Activated naive CD4-positive, alpha-beta T cell treated with Interleukin-2 at 50 U/mL for 16 hours (primary cell): ENCODE data around the gene ALDH2.
"Not testable (repeated sequence)": the region's sequence is repeated elsewhere in the genome, so short reads cannot be mapped to it uniquely, and the experiment has no call there.

Experiments used
- DNase-seq: peaks from one replicate; pipeline ENCODE4 v3.0.0-alpha.2; 2020

ALDH2 gene

DNA sequence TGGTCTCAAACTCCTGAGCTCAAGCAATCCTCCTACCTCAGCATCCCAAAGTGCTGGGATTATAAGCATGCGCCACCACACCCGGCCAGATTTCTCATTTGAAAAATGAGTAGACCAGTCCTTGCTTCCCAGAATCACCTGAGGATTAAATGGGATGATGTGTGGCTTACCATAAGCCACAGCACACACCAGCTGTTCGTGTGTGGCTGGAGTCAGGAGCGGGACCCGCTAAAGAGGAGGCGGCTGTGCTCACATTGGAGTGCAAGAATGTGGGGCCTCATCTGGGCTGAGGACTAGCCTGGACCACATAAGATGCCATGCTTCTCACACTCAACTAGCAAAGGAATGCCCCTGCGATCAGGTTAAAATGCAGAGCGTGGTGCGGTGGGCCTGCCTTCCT lies 6.7 kb upstream of the ALDH2 start:
- no peak for DNase-seq

DNA sequence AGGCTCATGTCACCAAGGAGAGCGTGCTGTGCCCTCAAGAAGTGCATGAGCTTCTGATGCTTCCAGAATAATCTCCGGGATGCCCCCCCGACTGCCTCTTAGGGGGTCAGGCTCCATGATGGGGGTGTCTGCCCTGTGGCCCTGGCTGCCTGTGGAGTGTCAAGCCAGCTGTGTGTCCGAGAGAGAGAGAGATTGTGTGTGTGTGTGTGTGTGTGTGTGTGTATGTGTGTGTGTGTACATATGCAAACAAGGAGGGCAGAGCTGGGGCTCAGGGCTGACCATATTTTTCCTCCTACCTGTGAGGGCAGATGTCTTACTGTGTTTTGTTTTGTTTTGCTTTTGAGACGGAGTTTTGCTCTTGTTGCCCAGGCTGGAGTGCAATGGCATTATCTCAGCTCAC lies 5.6 kb upstream of the ALDH2 start:
- no peak for DNase-seq

GRCh38 chr12:111761706-111762105 lies 5.0 kb upstream of the ALDH2 start:
- no peak for DNase-seq

DNA sequence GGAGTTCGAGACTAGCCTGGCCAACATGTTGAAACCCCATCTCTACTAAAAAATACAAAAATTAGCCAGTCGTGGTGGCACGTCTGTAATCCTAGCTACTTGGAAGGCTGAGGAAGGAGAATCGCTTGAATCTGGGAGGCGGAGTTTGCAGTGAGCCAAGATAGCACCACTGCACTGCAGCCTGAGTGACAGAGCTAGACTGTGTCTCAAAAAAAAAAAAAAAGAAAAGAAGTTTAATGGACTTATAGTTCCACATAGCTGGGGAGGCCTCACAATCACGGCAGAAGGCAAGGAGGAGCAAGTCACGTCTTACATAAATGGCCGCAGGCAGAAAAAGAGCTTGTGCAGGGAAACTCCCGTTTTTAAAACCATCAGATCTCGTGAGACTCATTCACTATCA lies 3.2 kb upstream of the ALDH2 start:
- DNase-seq: not testable (repeated sequence)

DNA sequence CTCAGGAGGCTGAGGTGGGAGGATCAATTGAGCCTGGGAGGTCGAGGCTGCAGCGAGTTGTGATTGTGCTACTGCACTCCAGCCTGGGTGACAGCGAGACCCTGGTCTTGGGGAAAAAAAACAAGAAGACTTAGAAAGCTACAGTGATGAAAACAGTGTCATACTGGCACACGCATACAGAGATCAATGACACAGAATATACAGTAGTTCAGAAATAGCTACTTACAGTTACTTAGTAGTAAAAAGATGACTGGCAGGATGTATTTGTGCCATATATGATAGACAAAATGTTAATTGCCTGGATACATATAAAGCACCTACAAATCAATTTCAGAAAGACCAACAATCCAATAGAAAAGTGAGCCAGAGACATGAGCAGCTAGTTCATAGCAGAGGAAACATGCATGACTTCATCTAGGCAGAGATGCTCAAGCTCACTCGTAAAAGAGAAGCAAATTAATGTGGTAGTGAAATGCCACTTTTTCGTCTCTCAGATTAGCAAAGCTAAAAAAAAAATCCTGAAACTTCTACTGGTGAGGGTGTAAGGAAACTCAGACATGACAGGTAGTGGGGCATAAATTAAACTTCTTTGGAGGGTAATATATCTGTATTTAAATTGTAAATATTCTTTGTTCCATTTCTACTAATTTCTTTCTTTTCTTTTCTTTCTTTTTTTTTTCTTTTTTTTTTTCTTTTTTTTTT lies 2.5 kb upstream of the ALDH2 start:
- no peak for DNase-seq

GRCh38 chr12:111767362-111768158 lies 827 bp downstream of the ALDH2 start:
- no peak for DNase-seq

GRCh38 chr12:111768159-111768895 lies 1.6 kb downstream of the ALDH2 start:
- DNase-seq: no peak

- DNase-seq: no peak
Measured at GRCh38 chr12:111769599-111769998, 2.9 kb downstream of the ALDH2 start.

- DNase-seq: no peak
Measured at GRCh38 chr12:111773801-111774551, 7.2 kb downstream of the ALDH2 start.

GRCh38 chr12:111775205-111776193 lies 8.8 kb downstream of the ALDH2 start:
- no peak for DNase-seq

DNA sequence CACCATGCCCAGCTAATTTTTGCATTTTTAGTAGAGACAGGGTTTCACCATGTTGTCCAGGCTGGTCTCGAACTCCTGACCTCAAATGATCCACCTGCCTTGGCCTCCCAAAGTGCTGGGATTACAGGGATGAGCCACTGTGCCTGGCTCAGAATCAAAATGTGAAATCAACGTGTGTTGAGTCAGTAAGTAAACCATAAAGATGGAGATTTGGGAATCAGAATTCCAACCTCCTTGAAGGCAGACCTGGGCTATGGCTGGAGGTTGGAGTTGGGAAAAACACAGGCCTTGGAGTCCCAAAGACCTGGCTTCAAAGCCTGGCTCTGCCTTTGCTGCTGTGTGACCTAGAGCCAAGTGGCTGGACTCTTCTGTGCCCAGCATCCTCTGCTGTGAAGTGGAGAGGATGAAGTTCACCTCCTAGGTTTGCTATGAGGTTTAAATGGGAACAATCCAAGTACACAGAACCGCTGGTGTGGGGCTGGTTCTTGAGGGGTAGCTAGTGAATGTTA lies 10.2 kb downstream of the ALDH2 start:
- DNase-seq: no peak

- DNase-seq: no peak
Measured at GRCh38 chr12:111777345-111778045, 10.8 kb downstream of the ALDH2 start.

DNA sequence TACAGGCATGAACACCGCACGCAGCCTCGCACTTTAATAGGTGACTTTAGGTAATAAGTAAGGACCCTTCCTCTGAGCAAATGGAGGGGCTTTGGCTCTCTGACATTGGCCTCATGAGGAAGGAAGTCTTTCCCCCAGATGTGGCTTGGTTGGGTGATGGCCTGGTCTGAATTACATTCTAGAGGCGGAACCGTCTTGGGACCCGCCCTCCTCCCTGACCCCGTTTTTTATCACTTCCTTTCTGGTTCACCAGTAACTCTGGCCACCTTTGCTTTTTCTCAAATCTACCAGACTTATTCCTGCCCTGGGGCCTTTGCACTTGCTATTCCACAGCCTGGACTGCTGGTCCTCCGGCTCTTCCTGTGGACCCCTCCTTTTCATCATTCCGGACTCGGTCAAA lies 13.4 kb downstream of the ALDH2 start:
- no peak for DNase-seq

DNA sequence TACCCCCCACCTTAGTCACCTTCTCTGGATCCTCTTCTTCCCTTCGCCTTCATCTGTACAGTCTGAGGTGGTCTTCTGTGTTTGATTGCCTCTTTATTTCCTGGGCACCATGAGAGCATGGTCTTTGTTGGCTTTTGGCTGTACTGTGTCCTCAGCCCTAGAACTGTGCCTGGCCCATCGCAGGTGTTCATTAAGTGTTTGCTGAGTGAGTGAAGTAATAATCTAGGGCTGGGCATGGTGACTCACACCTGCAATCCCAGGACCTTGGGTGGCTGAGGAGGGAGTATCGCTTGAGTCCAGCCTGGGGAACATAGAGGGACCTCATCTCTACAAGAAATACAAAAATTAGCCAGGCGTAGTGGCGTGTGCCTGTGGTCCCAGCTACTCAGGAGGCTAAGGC lies 13.9 kb downstream of the ALDH2 start:
- no peak for DNase-seq

GRCh38 chr12:111781085-111781658 lies 14.4 kb downstream of the ALDH2 start:
- no peak for DNase-seq

DNA sequence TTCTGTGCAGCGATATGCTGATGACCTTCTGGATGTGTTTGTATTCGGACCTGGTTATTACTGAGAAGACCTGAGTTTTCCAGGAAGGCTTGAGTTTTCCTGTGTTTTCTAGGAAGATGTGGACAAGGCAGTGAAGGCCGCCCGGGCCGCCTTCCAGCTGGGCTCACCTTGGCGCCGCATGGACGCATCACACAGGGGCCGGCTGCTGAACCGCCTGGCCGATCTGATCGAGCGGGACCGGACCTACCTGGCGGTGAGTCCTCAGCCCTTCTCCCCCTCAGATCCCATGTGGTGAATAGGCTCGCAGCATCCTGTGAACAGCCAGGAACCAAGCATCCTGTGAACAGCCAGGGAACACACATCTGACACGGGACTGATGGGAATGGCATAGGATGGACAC lies 16.3 kb downstream of the ALDH2 start:
- DNase-seq: no peak

- no peak for DNase-seq
Measured at GRCh38 chr12:111784953-111785352, 18.2 kb downstream of the ALDH2 start.

DNA sequence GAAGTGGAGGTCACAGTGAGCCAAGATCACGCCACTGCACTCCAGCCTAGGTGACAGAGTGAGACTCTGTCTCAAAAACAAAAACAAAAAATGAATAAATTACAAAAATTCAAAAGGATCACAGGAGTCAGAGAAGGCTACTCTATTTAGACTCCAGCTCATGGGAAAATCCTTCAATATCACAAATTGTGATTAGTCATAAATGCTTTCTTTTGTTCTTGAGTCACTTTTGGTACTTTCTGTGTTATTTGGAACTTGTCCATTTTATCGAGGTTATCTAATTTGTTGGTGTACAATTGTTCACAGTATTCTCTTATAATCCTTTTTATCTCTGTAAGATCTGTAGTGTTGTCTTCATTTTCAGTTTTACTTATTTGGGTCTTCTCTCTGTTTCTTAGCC lies 18.9 kb downstream of the ALDH2 start:
- DNase-seq: no peak

GRCh38 chr12:111788178-111788654 lies 21.5 kb downstream of the ALDH2 start:
- DNase-seq: no peak

- DNase-seq: no peak
Measured at GRCh38 chr12:111789779-111790178, 23.0 kb downstream of the ALDH2 start.
